Measurements from ENCODE around the gene CRISP1. TPM values are rescaled to one million over a fixed set of nuclear protein-coding genes. Genes with fewer than 3 reads are reported as not detected.
"Not testable (repeated sequence)": the region's sequence is repeated elsewhere in the genome, so short reads cannot be mapped to it uniquely, and the experiment has no call there.

The CRISP1 gene
- total RNA-seq, 1 donor from 2014 or later = not detected

GRCh38 chr6:49909563-49909962 lies 43.2 kb upstream of the CRISP1 start:
- Histone ChIP-seq H3K4me3 (no peak overlapping the region), H3K4me1 (no peaks in the 10 kb centered on the region), H3K9me3 (no peaks in the 10 kb centered on the region), H3K36me3 (no peaks in the 10 kb centered on the region), H3K27me3 (no peaks in the 10 kb centered on the region), H3K27ac (no peak overlapping the region)
- no peak for DNase-seq (ENCODE audit: extremely low spot score in 2 of 2)
- intact Hi-C loops (cut with DNase I) = no loop called here
- no peak for TF ChIP-seq POLR2A (IDR thresholded peaks at IDR 0.05)
- no peak for TF ChIP-seq POLR2AphosphoS5 (IDR thresholded peaks at IDR 0.05; ENCODE audit: insufficient read depth in 1 of 2, low read depth in 1 of 2)
- TF ChIP-seq, protein P1, sequence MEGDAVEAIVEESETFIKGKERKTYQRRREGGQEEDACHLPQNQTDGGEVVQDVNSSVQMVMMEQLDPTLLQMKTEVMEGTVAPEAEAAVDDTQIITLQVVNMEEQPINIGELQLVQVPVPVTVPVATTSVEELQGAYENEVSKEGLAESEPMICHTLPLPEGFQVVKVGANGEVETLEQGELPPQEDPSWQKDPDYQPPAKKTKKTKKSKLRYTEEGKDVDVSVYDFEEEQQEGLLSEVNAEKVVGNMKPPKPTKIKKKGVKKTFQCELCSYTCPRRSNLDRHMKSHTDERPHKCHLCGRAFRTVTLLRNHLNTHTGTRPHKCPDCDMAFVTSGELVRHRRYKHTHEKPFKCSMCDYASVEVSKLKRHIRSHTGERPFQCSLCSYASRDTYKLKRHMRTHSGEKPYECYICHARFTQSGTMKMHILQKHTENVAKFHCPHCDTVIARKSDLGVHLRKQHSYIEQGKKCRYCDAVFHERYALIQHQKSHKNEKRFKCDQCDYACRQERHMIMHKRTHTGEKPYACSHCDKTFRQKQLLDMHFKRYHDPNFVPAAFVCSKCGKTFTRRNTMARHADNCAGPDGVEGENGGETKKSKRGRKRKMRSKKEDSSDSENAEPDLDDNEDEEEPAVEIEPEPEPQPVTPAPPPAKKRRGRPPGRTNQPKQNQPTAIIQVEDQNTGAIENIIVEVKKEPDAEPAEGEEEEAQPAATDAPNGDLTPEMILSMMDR (IDR thresholded peaks at IDR 0.05) = no peak

GRCh38 chr6:49906526-49906925 lies 40.2 kb upstream of the CRISP1 start:
- H3K4me3 ChIP-seq = no peak overlapping the region
- no peaks in the 10 kb centered on the region for H3K4me1 ChIP-seq
- DNase-seq (ENCODE audit: extremely low spot score in 2 of 2) = no peak
- TF ChIP-seq, protein P1 (IDR thresholded peaks at IDR 0.05) = no peak
- TF ChIP-seq POLR2AphosphoS5 (IDR thresholded peaks at IDR 0.05; ENCODE audit: insufficient read depth in 1 of 2, low read depth in 1 of 2) (no peak), POLR2A (IDR thresholded peaks at IDR 0.05) (no peak)
- no peaks in the 10 kb centered on the region for H3K36me3 ChIP-seq
- H3K9me3 ChIP-seq = no peaks in the 10 kb centered on the region
- no peak overlapping the region for H3K27ac ChIP-seq
- intact Hi-C loops (cut with DNase I) = no loop called here
- no peaks in the 10 kb centered on the region for H3K27me3 ChIP-seq

GRCh38 chr6:49905296-49905695 lies 39.0 kb upstream of the CRISP1 start:
- no peaks in the 10 kb centered on the region for H3K36me3 ChIP-seq
- no peaks in the 10 kb centered on the region for H3K27me3 ChIP-seq
- intact Hi-C loops (cut with DNase I) = no loop called here
- H3K4me3 ChIP-seq = no peak overlapping the region
- H3K9me3 ChIP-seq = no peaks in the 10 kb centered on the region
- H3K27ac ChIP-seq = no peak overlapping the region
- DNase-seq (ENCODE audit: extremely low spot score in 2 of 2) = no peak
- TF ChIP-seq, protein P1 (IDR thresholded peaks at IDR 0.05) = no peak
- TF ChIP-seq POLR2AphosphoS5 (IDR thresholded peaks at IDR 0.05; ENCODE audit: insufficient read depth in 1 of 2, low read depth in 1 of 2) = no peak
- no peak for TF ChIP-seq POLR2A (IDR thresholded peaks at IDR 0.05)
- no peaks in the 10 kb centered on the region for H3K4me1 ChIP-seq

DNA sequence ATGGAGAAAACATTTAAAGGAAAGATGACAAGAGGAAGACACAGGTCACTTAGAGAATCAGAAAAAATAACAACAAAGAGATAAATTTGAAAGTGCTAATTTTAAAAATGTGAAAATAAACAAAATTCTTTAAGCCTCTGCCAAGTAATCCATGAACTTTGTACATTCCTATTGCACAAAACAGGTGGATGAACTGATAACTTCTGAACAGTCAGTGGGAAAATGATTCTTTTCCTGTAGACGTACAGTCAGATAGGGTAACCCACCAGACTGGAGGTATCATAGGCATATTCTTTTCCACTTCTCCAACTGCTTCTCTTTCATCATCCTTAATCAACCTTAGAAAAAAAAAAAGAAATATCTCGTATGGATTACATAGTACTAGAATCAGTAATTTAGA lies 36.5 kb upstream of the CRISP1 start:
- intact Hi-C loops (cut with DNase I) = no loop called here
- no peak for DNase-seq (ENCODE audit: extremely low spot score in 2 of 2)
- TF ChIP-seq POLR2AphosphoS5 (IDR thresholded peaks at IDR 0.05; ENCODE audit: insufficient read depth in 1 of 2, low read depth in 1 of 2) (no peak), POLR2A (IDR thresholded peaks at IDR 0.05) (no peak)
- TF ChIP-seq, protein P1 (IDR thresholded peaks at IDR 0.05) = no peak
- Histone ChIP-seq H3K27ac (no peak overlapping the region), H3K36me3 (no peaks in the 10 kb centered on the region), H3K4me3 (no peak overlapping the region), H3K27me3 (no peaks in the 10 kb centered on the region), H3K9me3 (no peaks in the 10 kb centered on the region), H3K4me1 (no peaks in the 10 kb centered on the region)

DNA sequence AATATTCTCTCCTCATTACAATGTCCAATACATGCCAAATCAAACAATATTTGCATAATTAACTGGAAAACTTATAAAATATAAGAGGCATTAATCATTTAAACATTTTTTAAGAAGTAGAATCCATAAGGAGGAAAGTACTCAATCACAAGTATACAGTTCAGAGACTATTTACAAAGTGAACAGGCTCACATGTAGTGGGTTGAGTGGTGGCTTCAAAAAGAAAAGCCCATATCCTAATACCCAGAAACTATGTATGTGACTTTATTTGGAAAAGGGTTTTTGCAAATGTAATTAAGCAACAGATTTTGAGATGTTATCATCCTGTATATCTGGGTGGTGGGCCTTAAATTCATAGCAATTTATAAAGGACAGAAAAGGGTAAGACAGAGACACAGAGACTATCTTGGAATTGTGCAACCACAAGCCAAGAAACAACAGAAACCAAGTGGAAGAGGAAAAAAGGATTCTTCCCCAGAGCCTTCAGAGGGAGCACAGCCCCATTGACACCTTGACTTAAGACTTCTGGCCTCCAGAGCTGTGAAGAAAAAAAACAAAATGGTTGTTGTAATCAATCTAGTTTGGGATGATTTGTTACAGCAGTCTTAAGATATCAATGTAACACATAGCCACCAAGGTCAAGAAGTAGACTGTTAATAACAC lies 32.7 kb upstream of the CRISP1 start:
- Histone ChIP-seq H3K4me1 (no peaks in the 10 kb centered on the region), H3K36me3 (no peaks in the 10 kb centered on the region), H3K27me3 (no peaks in the 10 kb centered on the region), H3K27ac (no peak overlapping the region), H3K4me3 (no peak overlapping the region), H3K9me3 (no peaks in the 10 kb centered on the region)
- intact Hi-C loops (cut with DNase I) = no loop called here
- no peak for DNase-seq (ENCODE audit: extremely low spot score in 2 of 2)
- TF ChIP-seq POLR2A (IDR thresholded peaks at IDR 0.05) (no peak), POLR2AphosphoS5 (IDR thresholded peaks at IDR 0.05; ENCODE audit: insufficient read depth in 1 of 2, low read depth in 1 of 2) (no peak)
- TF ChIP-seq, protein P1 (IDR thresholded peaks at IDR 0.05) = no peak

DNA sequence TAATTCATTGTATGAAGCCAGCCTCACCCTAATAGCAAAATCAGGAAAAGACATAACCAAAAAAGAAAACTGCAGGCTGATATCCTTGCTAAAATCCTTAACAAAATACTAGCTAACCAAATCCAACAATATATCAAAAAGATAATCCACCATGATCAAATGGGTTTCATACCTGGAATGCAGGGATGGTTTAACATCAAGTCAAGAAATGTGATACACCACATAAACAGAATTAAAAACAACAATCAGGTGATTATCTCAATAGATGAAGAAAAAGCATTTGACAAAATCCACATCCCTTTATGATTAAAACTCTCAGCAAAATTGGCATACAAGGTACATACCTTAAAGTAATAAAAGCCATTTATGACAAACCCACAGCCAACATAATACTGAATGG lies 29.2 kb upstream of the CRISP1 start:
- H3K4me1 ChIP-seq; H3K9me3 ChIP-seq; H3K4me3 ChIP-seq; H3K36me3 ChIP-seq; H3K27ac ChIP-seq; DNase-seq (ENCODE audit: extremely low spot score in 2 of 2); intact Hi-C loops (cut with DNase I); H3K27me3 ChIP-seq: not testable (repeated sequence)
